Astrocyte (in vitro differentiated cells and primary cell): ENCODE data around the gene PODXL. TPM values are rescaled to one million over a fixed set of nuclear protein-coding genes. Genes with fewer than 3 reads are reported as not detected.

ENCODE experiments used
- DNase-seq: peaks from one replicate; pipeline ENCODE4 v3.0.0-alpha.2; 2010; ENCODE audit warnings: low read depth
- FAIRE-seq: peaks from 2 replicates; lab custom pipeline; 2011; peaks lifted over from hg19 to GRCh38; lab: Jason Lieb, UNC
- H2AFZ ChIP-seq: 2 replicates; pipeline ENCODE4 v1.6.0; 2012; ENCODE audit warnings: low read depth, low read length, inconsistent platforms
- H3K27ac ChIP-seq: 2 replicates; pipeline ENCODE4 v1.5.1; 2011; ENCODE audit warnings: low read depth, low read length, inconsistent platforms
- H3K27me3 ChIP-seq: 2 replicates; pipeline ENCODE4 v1.6.0; 2011; ENCODE audit warnings: low read length, inconsistent platforms; ENCODE audit not compliant: insufficient read depth
- H3K36me3 ChIP-seq: 2 replicates; pipeline ENCODE4 v1.5.1; 2011; ENCODE audit warnings: low read length, inconsistent platforms; ENCODE audit not compliant: insufficient read depth
- H3K4me1 ChIP-seq: 2 replicates; pipeline ENCODE4 v1.5.1; 2011; ENCODE audit warnings: low read length, inconsistent platforms; ENCODE audit not compliant: insufficient read depth
- H3K4me2 ChIP-seq: 2 replicates; pipeline ENCODE4 v1.6.0; 2012; ENCODE audit warnings: low read length, inconsistent platforms
- H3K4me3 ChIP-seq: 2 replicates; pipeline ENCODE4 v1.5.1; 2011; ENCODE audit warnings: low read depth, mild to moderate bottlenecking, low read length, inconsistent platforms; ENCODE audit not compliant: insufficient read depth
- H3K79me2 ChIP-seq: 2 replicates; pipeline ENCODE4 v1.6.0; 2012; ENCODE audit warnings: mild to moderate bottlenecking, low read length, inconsistent platforms; ENCODE audit not compliant: insufficient read depth
- H3K9ac ChIP-seq: 2 replicates; pipeline ENCODE4 v1.6.0; 2012; ENCODE audit warnings: mild to moderate bottlenecking, low read length, inconsistent platforms
- H3K9me3 ChIP-seq: 2 replicates; pipeline ENCODE4 v1.5.1; 2012; ENCODE audit warnings: low read depth, mild to moderate bottlenecking, low read length, inconsistent platforms; ENCODE audit not compliant: insufficient read depth
- H4K20me1 ChIP-seq: 2 replicates; pipeline ENCODE4 v1.6.0; 2012; ENCODE audit warnings: low read length, inconsistent platforms; ENCODE audit not compliant: insufficient read depth
- H3K27ac Mint-ChIP-seq: one replicate; pipeline ENCODE4 v1.8.0; 2021; ENCODE audit warnings: mild to moderate bottlenecking, mixed read lengths; ENCODE audit not compliant: unreplicated experiment
- H3K27me3 Mint-ChIP-seq: one replicate; pipeline ENCODE4 v1.8.0; 2021; ENCODE audit warnings: low read depth, mixed read lengths; ENCODE audit not compliant: unreplicated experiment
- H3K36me3 Mint-ChIP-seq: one replicate; pipeline ENCODE4 v1.8.0; 2021; ENCODE audit warnings: low read depth, mixed read lengths; ENCODE audit not compliant: unreplicated experiment
- H3K4me1 Mint-ChIP-seq: one replicate; pipeline ENCODE4 v1.8.0; 2021; ENCODE audit warnings: low read depth, mixed read lengths; ENCODE audit not compliant: unreplicated experiment
- H3K4me3 Mint-ChIP-seq: one replicate; pipeline ENCODE4 v1.8.0; 2021; ENCODE audit warnings: mild to moderate bottlenecking, moderate library complexity, mixed read lengths; ENCODE audit not compliant: unreplicated experiment
- H3K9me3 Mint-ChIP-seq: one replicate; pipeline ENCODE4 v1.8.0; 2021; ENCODE audit warnings: mild to moderate bottlenecking, mixed read lengths; ENCODE audit not compliant: unreplicated experiment
- CTCF ChIP-seq: IDR thresholded peaks from 2 replicates; pipeline ENCODE4 v1.5.1; 2011; ENCODE audit warnings: low read depth, mild to moderate bottlenecking, inconsistent platforms, low read length, moderate library complexity; ENCODE audit not compliant: insufficient read depth
- EZH2 ChIP-seq: IDR thresholded peaks from 2 replicates; pipeline ENCODE4 v1.6.1; 2012; ENCODE audit warnings: mild to moderate bottlenecking, low read length, inconsistent platforms; ENCODE audit not compliant: insufficient read depth
- total RNA-seq: library from RNA; stranded (reverse); gene quantifications from 2 replicates; pipeline ENCODE4 v1.2.1, GENCODE V29; 2021

Gene PODXL
- total RNA-seq, 1 donor from 2014 or later, result 47.1 TPM

DNA sequence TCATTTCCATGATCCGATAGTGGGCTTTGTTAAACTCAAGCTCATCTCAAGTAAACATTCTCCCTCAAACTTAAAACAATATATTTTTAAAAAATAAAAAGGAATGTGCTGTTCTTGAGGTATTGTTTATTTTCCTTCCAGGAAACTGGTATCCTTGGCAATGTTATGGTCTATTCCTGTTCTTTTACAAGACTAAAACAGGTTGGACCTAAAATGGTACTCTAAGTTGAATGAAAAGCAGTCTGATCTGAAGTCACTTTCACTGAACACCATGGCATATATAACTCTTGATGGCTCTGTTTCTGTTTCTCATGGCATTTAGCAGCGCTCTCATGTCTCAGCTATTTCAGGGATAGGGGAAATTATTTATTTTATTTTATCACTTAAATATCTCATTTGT, 70.1 kb downstream of the PODXL start:
- Histone ChIP-seq H3K9me3 (no peaks in the 10 kb centered on the region), H3K36me3 (peaks cover 6% of the 10 kb centered on the region), H2AFZ (no peak overlapping the region), H3K9ac (no peak overlapping the region), H3K27ac (no peak overlapping the region), H3K4me1 (peaks cover 2% of the 10 kb centered on the region), H3K4me2 (no peak overlapping the region), H3K27me3 (no peaks in the 10 kb centered on the region), H3K4me3 (no peak overlapping the region), H3K79me2 (no peaks in the 10 kb centered on the region), H4K20me1 (no peaks in the 10 kb centered on the region)
- peaks cover 3% of the 10 kb centered on the region for H3K36me3 Mint-ChIP-seq
- H3K4me1 Mint-ChIP-seq, result peaks cover 42% of the 10 kb centered on the region
- H3K4me3 Mint-ChIP-seq, result no peak overlapping the region
- H3K27ac Mint-ChIP-seq, result no peak overlapping the region
- DNase-seq (no peak), FAIRE-seq (no peak)
- H3K27me3 Mint-ChIP-seq, result no peaks in the 10 kb centered on the region
- TF ChIP-seq EZH2 (no peak), CTCF (no peak)
- no peaks in the 10 kb centered on the region for H3K9me3 Mint-ChIP-seq

DNA sequence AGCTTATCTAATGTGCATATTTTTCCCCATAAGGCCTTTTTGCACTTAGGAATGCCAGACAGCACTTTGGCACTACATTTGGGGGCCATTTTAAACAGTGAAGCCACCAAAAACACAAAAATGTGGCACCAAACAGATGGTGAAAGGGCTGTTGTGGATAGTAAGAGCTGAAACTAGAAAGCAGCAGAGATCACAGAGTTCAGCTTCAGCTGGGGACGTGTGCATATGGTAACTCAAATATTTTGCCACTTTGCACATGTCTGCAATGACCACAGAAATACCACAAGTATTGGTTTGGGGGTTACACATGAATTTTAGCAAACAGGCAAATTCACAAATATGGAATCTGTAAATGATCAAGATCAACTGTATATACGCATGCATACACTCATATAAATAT, 72.8 kb downstream of the PODXL start:
- H3K27ac Mint-ChIP-seq, result peak overlapping the region; percentile 75
- DNase-seq (peak; percentile 8), FAIRE-seq (no peak)
- TF ChIP-seq CTCF (no peak), EZH2 (no peak)
- no peak overlapping the region for H3K4me2 ChIP-seq
- peaks cover 6% of the 10 kb centered on the region for H3K36me3 Mint-ChIP-seq
- H3K4me3 Mint-ChIP-seq, result no peak overlapping the region
- H3K79me2 ChIP-seq, result no peaks in the 10 kb centered on the region
- no peak overlapping the region for H3K4me3 ChIP-seq
- no peaks in the 10 kb centered on the region for H3K27me3 Mint-ChIP-seq
- no peak overlapping the region for H2AFZ ChIP-seq
- H3K9me3 ChIP-seq, result no peaks in the 10 kb centered on the region
- H3K36me3 ChIP-seq, result peaks cover 6% of the 10 kb centered on the region
- H3K4me1 ChIP-seq, result peaks cover 13% of the 10 kb centered on the region
- H3K9ac ChIP-seq, result no peak overlapping the region
- no peaks in the 10 kb centered on the region for H3K9me3 Mint-ChIP-seq
- no peaks in the 10 kb centered on the region for H3K27me3 ChIP-seq
- peaks cover 5% of the 10 kb centered on the region for H4K20me1 ChIP-seq
- H3K4me1 Mint-ChIP-seq, result peaks cover 40% of the 10 kb centered on the region
- H3K27ac ChIP-seq, result no peak overlapping the region

DNA sequence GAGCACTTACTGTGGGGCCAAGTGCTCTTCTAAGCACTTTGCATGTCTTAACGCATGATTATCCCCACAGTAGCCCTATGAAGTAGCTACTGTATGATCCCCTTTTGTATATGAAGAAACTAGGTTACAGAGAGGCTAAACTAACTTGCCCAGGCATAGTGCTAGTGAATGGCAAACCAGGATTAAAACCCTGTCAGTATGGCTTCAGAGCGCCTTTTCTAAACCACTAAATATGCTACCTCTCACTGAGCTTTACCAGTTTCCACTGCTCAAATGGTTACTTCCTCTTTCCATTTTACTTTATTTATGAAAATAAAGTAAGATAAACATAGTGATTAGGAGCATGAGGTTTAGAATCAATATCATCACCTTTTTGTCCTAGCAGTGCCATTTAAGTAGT, 73.6 kb downstream of the PODXL start:
- Histone ChIP-seq H3K9me3 (no peaks in the 10 kb centered on the region), H3K4me2 (no peak overlapping the region), H3K27ac (no peak overlapping the region), H3K79me2 (no peaks in the 10 kb centered on the region), H3K27me3 (no peaks in the 10 kb centered on the region), H3K36me3 (peaks cover 7% of the 10 kb centered on the region), H3K4me1 (peaks cover 13% of the 10 kb centered on the region), H3K9ac (no peak overlapping the region), H4K20me1 (peaks cover 5% of the 10 kb centered on the region), H3K4me3 (no peak overlapping the region), H2AFZ (no peak overlapping the region)
- Mint-ChIP-seq H3K4me1 (peaks cover 40% of the 10 kb centered on the region), H3K4me3 (no peak overlapping the region), H3K27ac (no peak overlapping the region), H3K36me3 (peaks cover 6% of the 10 kb centered on the region), H3K9me3 (no peaks in the 10 kb centered on the region), H3K27me3 (no peaks in the 10 kb centered on the region)
- DNase-seq (no peak), FAIRE-seq (no peak)
- no peak for TF ChIP-seq CTCF
- no peak for TF ChIP-seq EZH2
